ENCODE data around the gene MEGF11. TPM values are rescaled to one million over a fixed set of nuclear protein-coding genes. Genes with fewer than 3 reads are reported as not detected.
"Not testable (repeated sequence)": the region's sequence is repeated elsewhere in the genome, so short reads cannot be mapped to it uniquely, and the experiment has no call there.

MEGF11 gene
- total RNA-seq, 1 donor from 2014 or later = not detected

- no peak for DNase-seq (ENCODE audit: low spot score)
These were observed 272.6 kb downstream of the MEGF11 start for GRCh38 chr15:65980824-65981456.

- DNase-seq (ENCODE audit: low spot score) = no peak
These were observed 273.7 kb downstream of the MEGF11 start for GRCh38 chr15:65979837-65980236.

GRCh38 chr15:65979316-65979715 is 274.2 kb downstream of the MEGF11 start:
- DNase-seq (ENCODE audit: low spot score) = no peak

- no peak for DNase-seq (ENCODE audit: low spot score)
These were observed 275.4 kb downstream of the MEGF11 start for GRCh38 chr15:65978110-65978509.

- not testable (repeated sequence) for DNase-seq (ENCODE audit: low spot score)
These were observed 277.4 kb downstream of the MEGF11 start for GRCh38 chr15:65976196-65976595.

GRCh38 chr15:65971741-65971995 is 281.9 kb downstream of the MEGF11 start:
- DNase-seq (ENCODE audit: low spot score) = no peak

- no peak for DNase-seq (ENCODE audit: low spot score)
These were observed 282.4 kb downstream of the MEGF11 start for GRCh38 chr15:65970937-65971740.

- no peak for DNase-seq (ENCODE audit: low spot score)
These were observed 283.4 kb downstream of the MEGF11 start for GRCh38 chr15:65969865-65970816.

- no peak for DNase-seq (ENCODE audit: low spot score)
These were observed 285.0 kb downstream of the MEGF11 start for GRCh38 chr15:65968511-65968910.

GRCh38 chr15:65964792-65965433 is 288.6 kb downstream of the MEGF11 start:
- DNase-seq (ENCODE audit: low spot score) = no peak

- DNase-seq (ENCODE audit: low spot score) = no peak
These were observed 289.6 kb downstream of the MEGF11 start for GRCh38 chr15:65963911-65964482.

- no peak for DNase-seq (ENCODE audit: low spot score)
These were observed 290.2 kb downstream of the MEGF11 start for GRCh38 chr15:65963358-65963757.

- DNase-seq (ENCODE audit: low spot score) = no peak
These were observed 291.4 kb downstream of the MEGF11 start for GRCh38 chr15:65962187-65962586.

- DNase-seq (ENCODE audit: low spot score) = no peak
These were observed 293.0 kb downstream of the MEGF11 start for GRCh38 chr15:65960586-65960985.

- DNase-seq (ENCODE audit: low spot score) = no peak
These were observed 294.7 kb downstream of the MEGF11 start for GRCh38 chr15:65958835-65959234.

GRCh38 chr15:65957451-65957850 is 296.1 kb downstream of the MEGF11 start:
- DNase-seq (ENCODE audit: low spot score) = no peak

- no peak for DNase-seq (ENCODE audit: low spot score)
These were observed 296.7 kb downstream of the MEGF11 start for GRCh38 chr15:65956899-65957298.

- DNase-seq (ENCODE audit: low spot score) = no peak
These were observed 297.2 kb downstream of the MEGF11 start for GRCh38 chr15:65956307-65956706.

- DNase-seq (ENCODE audit: low spot score) = no peak
These were observed 299.2 kb downstream of the MEGF11 start for GRCh38 chr15:65954289-65954741.

- no peak for DNase-seq (ENCODE audit: low spot score)
These were observed 299.9 kb downstream of the MEGF11 start for GRCh38 chr15:65953622-65954021.

Measured in mesenteric fat pad (tissue), 1 donor.